AG10803 (cell line): Measurements from ENCODE around the gene SPECC1L.
A peak's percentile ranks its signal among the peaks of the same experiment; 100 is the strongest.
"Not testable (repeated sequence)": the region's sequence is repeated elsewhere in the genome, so short reads cannot be mapped to it uniquely, and the experiment has no call there.

ENCODE experiments used
- DNase-seq: peaks from one replicate; pipeline ENCODE4 v3.0.0; 2010; ENCODE audit warnings: low read depth
- H3K4me3 ChIP-seq: 2 replicates; pipeline ENCODE4 v1.5.1; 2011; ENCODE audit warnings: mild to moderate bottlenecking, low read length, control low read depth
- TF ChIP-seq, protein P1 (sequence below): conservative IDR thresholded peaks from 2 replicates; pipeline ENCODE4 v1.5.1; 2011; ENCODE audit warnings: mild to moderate bottlenecking, low read length, control low read depth, inconsistent platforms

Gene SPECC1L

DNA sequence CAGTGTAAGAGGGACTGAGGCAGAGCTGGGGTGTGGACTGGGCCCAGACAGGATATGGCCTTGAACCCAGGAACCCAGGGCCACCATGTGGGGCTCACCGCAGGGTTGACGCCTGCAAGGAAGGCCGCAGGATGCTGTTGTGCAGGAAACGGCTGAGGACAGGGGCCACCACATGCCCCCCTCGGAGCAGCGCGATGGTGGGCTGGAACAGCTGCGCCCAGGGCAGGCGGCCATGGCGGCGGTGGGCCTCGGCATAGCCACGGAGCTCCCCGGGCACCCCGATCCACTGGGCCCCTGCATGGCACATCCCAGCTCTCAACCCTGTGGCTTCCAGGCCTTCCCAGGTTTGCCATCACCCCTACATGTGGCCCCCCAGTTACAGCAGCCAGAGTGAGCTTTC, 37.9 kb upstream of the SPECC1L start:
- TF ChIP-seq, protein P1, sequence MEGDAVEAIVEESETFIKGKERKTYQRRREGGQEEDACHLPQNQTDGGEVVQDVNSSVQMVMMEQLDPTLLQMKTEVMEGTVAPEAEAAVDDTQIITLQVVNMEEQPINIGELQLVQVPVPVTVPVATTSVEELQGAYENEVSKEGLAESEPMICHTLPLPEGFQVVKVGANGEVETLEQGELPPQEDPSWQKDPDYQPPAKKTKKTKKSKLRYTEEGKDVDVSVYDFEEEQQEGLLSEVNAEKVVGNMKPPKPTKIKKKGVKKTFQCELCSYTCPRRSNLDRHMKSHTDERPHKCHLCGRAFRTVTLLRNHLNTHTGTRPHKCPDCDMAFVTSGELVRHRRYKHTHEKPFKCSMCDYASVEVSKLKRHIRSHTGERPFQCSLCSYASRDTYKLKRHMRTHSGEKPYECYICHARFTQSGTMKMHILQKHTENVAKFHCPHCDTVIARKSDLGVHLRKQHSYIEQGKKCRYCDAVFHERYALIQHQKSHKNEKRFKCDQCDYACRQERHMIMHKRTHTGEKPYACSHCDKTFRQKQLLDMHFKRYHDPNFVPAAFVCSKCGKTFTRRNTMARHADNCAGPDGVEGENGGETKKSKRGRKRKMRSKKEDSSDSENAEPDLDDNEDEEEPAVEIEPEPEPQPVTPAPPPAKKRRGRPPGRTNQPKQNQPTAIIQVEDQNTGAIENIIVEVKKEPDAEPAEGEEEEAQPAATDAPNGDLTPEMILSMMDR, result no peak
- no peak for DNase-seq
- no peak overlapping the region for H3K4me3 ChIP-seq

GRCh38 chr22:24233235-24233634, 37.4 kb upstream of the SPECC1L start:
- DNase-seq, result no peak
- no peak overlapping the region for H3K4me3 ChIP-seq
- TF ChIP-seq, protein P1, result no peak

GRCh38 chr22:24233816-24234215, 36.8 kb upstream of the SPECC1L start:
- H3K4me3 ChIP-seq, result no peak overlapping the region
- DNase-seq, result no peak
- TF ChIP-seq, protein P1, result no peak

- no peak overlapping the region for H3K4me3 ChIP-seq
- no peak for DNase-seq
- TF ChIP-seq, protein P1, result no peak
Observed at GRCh38 chr22:24235315-24235714, 35.3 kb upstream of the SPECC1L start.

- H3K4me3 ChIP-seq, result no peak overlapping the region
- DNase-seq, result peak; percentile 53
- TF ChIP-seq, protein P1, result no peak
Observed at GRCh38 chr22:24236656-24237055, 34.0 kb upstream of the SPECC1L start.

- not testable (repeated sequence) for DNase-seq, H3K4me3 ChIP-seq
Observed at GRCh38 chr22:24238101-24238694, 32.4 kb upstream of the SPECC1L start.

GRCh38 chr22:24240381-24240780, 30.2 kb upstream of the SPECC1L start:
- H3K4me3 ChIP-seq, result no peak overlapping the region
- no peak for DNase-seq
- TF ChIP-seq, protein P1, result no peak

GRCh38 chr22:24240985-24241692, 29.5 kb upstream of the SPECC1L start:
- DNase-seq, H3K4me3 ChIP-seq: not testable (repeated sequence)

GRCh38 chr22:24243417-24243816, 27.2 kb upstream of the SPECC1L start:
- not testable (repeated sequence) for H3K4me3 ChIP-seq

More at GRCh38 chr22:24243417-24243816, 27.2 kb upstream of the SPECC1L start:
- DNase-seq, result not testable (repeated sequence)
